GM18951 (cell line): ENCODE measurements around the gene BAIAP2L2.

Experiments used
- POLR2A ChIP-seq: IDR thresholded peaks from 4 replicates; pipeline ENCODE4 v1.6.1; 2011; ENCODE audit warnings: mild to moderate bottlenecking; ENCODE audit not compliant: insufficient read length, insufficient read depth; ENCODE audit errors: extremely low read depth
- in situ Hi-C: fragments of 300-500 bp; cut with MboI; formaldehyde crosslinking; loops from one replicate; pipeline ENCODE4 v1.12.0; 2022; ENCODE audit warnings: low sequenced_read_pairs, mixed read lengths, inconsistent platforms; ENCODE audit not compliant: unreplicated experiment

BAIAP2L2 gene

GRCh38 chr22:38078046-38078840 is 32.2 kb downstream of the BAIAP2L2 start:
- in situ Hi-C loops = no loop called here
- TF ChIP-seq POLR2A = no peak

- in situ Hi-C loops = no loop called here
- TF ChIP-seq POLR2A = no peak
These were observed 32.9 kb downstream of the BAIAP2L2 start for GRCh38 chr22:38077595-38077994.

GRCh38 chr22:38077096-38077495 is 33.4 kb downstream of the BAIAP2L2 start:
- no peak for TF ChIP-seq POLR2A
- in situ Hi-C loops = no loop called here

- no peak for TF ChIP-seq POLR2A
- in situ Hi-C loops = no loop called here
These were observed 34.5 kb downstream of the BAIAP2L2 start for GRCh38 chr22:38075961-38076360.

GRCh38 chr22:38075105-38075825 is 35.2 kb downstream of the BAIAP2L2 start:
- in situ Hi-C loops = no loop called here
- TF ChIP-seq POLR2A = no peak

- in situ Hi-C loops = no loop called here
- no peak for TF ChIP-seq POLR2A
These were observed 36.0 kb downstream of the BAIAP2L2 start for GRCh38 chr22:38074181-38075104.

- in situ Hi-C loops = no loop called here
- no peak for TF ChIP-seq POLR2A
These were observed 37.0 kb downstream of the BAIAP2L2 start for GRCh38 chr22:38073150-38074130.

GRCh38 chr22:38072322-38073149 is 37.9 kb downstream of the BAIAP2L2 start:
- in situ Hi-C loops = no loop called here
- TF ChIP-seq POLR2A = no peak

- no peak for TF ChIP-seq POLR2A
- in situ Hi-C loops = no loop called here
These were observed 38.8 kb downstream of the BAIAP2L2 start for GRCh38 chr22:38071421-38072321.

GRCh38 chr22:38070250-38070921 is 40.1 kb downstream of the BAIAP2L2 start:
- in situ Hi-C loops = no loop called here
- TF ChIP-seq POLR2A = no peak
